GM23338 (cell line): ENCODE measurements around the gene SLC4A5. TPM values are rescaled to one million over a fixed set of nuclear protein-coding genes. Genes with fewer than 3 reads are reported as not detected.
A peak's percentile ranks its signal among the peaks of the same experiment; 100 is the strongest.
"Not testable (repeated sequence)": the region's sequence is repeated elsewhere in the genome, so short reads cannot be mapped to it uniquely, and the experiment has no call there.

ENCODE experiments used
- ATAC-seq: fragments of 200-7000 bp; cut with Tn5 transposase; 3 replicates; pipeline ENCODE4 v1.9.1; 2020
- DNase-seq: peaks from one replicate; pipeline ENCODE4 v3.0.0-alpha.2; 2015; ENCODE audit warnings: low spot score
- H2AFZ ChIP-seq: fragments of 200-600 bp; sonication (generic); 2 replicates; pipeline ENCODE4 v1.8.0; 2016; ENCODE audit warnings: antibody characterized with exemption, mild to moderate bottlenecking, moderate library complexity
- H3F3A ChIP-seq: fragments of 200-600 bp; sonication (generic); replicated peaks from 2 replicates; pipeline ENCODE4 v1.8.0; 2017; ENCODE audit warnings: antibody characterized with exemption, mixed run types, low read depth
- H3K27ac ChIP-seq: fragments of 200-600 bp; sonication (generic); 2 replicates; pipeline ENCODE4 v1.6.1; 2016; ENCODE audit warnings: low read depth
- H3K27me3 ChIP-seq: fragments of 200-600 bp; sonication (generic); 2 replicates; pipeline ENCODE4 v1.8.0; 2016; ENCODE audit warnings: mild to moderate bottlenecking, mixed run types, moderate library complexity; ENCODE audit not compliant: insufficient read depth
- H3K36me3 ChIP-seq: fragments of 200-600 bp; sonication (generic); 2 replicates; pipeline ENCODE4 v1.8.0; 2016; ENCODE audit warnings: mild to moderate bottlenecking; ENCODE audit not compliant: insufficient read depth
- H3K4me1 ChIP-seq: fragments of 200-600 bp; sonication (generic); 2 replicates; pipeline ENCODE4 v1.8.0; 2016; ENCODE audit warnings: mild to moderate bottlenecking, moderate library complexity; ENCODE audit not compliant: insufficient read depth
- H3K4me2 ChIP-seq: fragments of 200-600 bp; sonication (generic); 2 replicates; pipeline ENCODE4 v1.7.1; 2017; ENCODE audit warnings: mixed run types
- H3K4me3 ChIP-seq: fragments of 200-600 bp; sonication (generic); 2 replicates; pipeline ENCODE4 v1.6.1; 2016; ENCODE audit warnings: mixed run types
- H3K79me2 ChIP-seq: fragments of 200-600 bp; sonication (generic); replicated peaks from 2 replicates; pipeline ENCODE4 v1.8.0; 2017; ENCODE audit warnings: mild to moderate bottlenecking; ENCODE audit not compliant: insufficient read depth
- H3K9me2 ChIP-seq: fragments of 200-600 bp; sonication (generic); 2 replicates; pipeline ENCODE4 v1.8.0; 2017; ENCODE audit not compliant: insufficient read depth
- H4K20me1 ChIP-seq: fragments of 200-600 bp; sonication (generic); replicated peaks from 2 replicates; pipeline ENCODE4 v1.8.0; 2017; ENCODE audit warnings: mild to moderate bottlenecking; ENCODE audit not compliant: insufficient read depth
- H3K27ac Mint-ChIP-seq: 2 replicates; pipeline ENCODE4 v1.8.0; 2020; ENCODE audit warnings: inconsistent platforms, mild to moderate bottlenecking, moderate library complexity, mixed read lengths
- H3K27me3 Mint-ChIP-seq: 3 replicates; pipeline ENCODE4 v1.8.0; 2022; ENCODE audit warnings: low read depth, mild to moderate bottlenecking, moderate library complexity, mixed read lengths, inconsistent platforms; ENCODE audit not compliant: insufficient read depth, poor library complexity
- H3K36me3 Mint-ChIP-seq: 3 replicates; pipeline ENCODE4 v1.8.0; 2021; ENCODE audit warnings: low read depth, mild to moderate bottlenecking, inconsistent platforms, moderate library complexity, mixed read lengths
- H3K4me1 Mint-ChIP-seq: 3 replicates; pipeline ENCODE4 v1.8.0; 2020; ENCODE audit warnings: mild to moderate bottlenecking, inconsistent platforms, mixed read lengths
- H3K4me3 Mint-ChIP-seq: 3 replicates; pipeline ENCODE4 v1.8.0; 2021; ENCODE audit warnings: moderate library complexity, mild to moderate bottlenecking, inconsistent platforms, mixed read lengths
- H3K9me3 Mint-ChIP-seq: 3 replicates; pipeline ENCODE4 v1.8.0; 2020; ENCODE audit warnings: moderate library complexity, mild to moderate bottlenecking, inconsistent platforms, mixed read lengths
- CREB1 ChIP-seq: fragments of 250-450 bp; sonication (Bioruptor Pico); IDR thresholded peaks from 2 replicates; pipeline ENCODE4 v1.5.0; 2020; ENCODE audit warnings: low read depth, mild to moderate bottlenecking, moderate library complexity
- EZH2 ChIP-seq: fragments of 200-600 bp; sonication (generic); IDR thresholded peaks from one replicate; pipeline ENCODE4 v1.8.0; 2017; ENCODE audit warnings: antibody characterized with exemption, mild to moderate bottlenecking, low read depth; ENCODE audit not compliant: unreplicated experiment
- JUNB ChIP-seq: IDR thresholded peaks from one replicate; pipeline ENCODE4 v1.6.1; 2016; ENCODE audit warnings: antibody characterized with exemption; ENCODE audit not compliant: unreplicated experiment
- NANOG ChIP-seq: IDR thresholded peaks from 2 replicates; pipeline ENCODE4 v1.6.1; 2016; ENCODE audit warnings: antibody characterized with exemption, borderline replicate concordance
- ZNF114 ChIP-seq: fragments of 250-450 bp; sonication (Bioruptor Pico); IDR thresholded peaks from 2 replicates; pipeline ENCODE4 v1.5.0; 2020; ENCODE audit warnings: mild to moderate bottlenecking, moderate library complexity
- polyA plus RNA-seq: library from polyadenylated mRNA; unstranded; fragments of >200 nt; fragmentation: Nextera tagmentation; extraction: Ambion mirVana; gene quantifications from 2 replicates; pipeline ENCODE4 v1.2.1, GENCODE V29; 2016
- total RNA-seq: library from RNA; depleted of rRNA; stranded (reverse); fragments of >200 nt; shearing (Covaris generic); gene quantifications from 2 replicates; pipeline ENCODE4 v1.2.3, GENCODE V29; 2014
- TF ChIP-seq, protein P1 (sequence below): IDR thresholded peaks from one replicate; pipeline ENCODE4 v1.6.1; 2018; ENCODE audit warnings: antibody characterized with exemption; ENCODE audit not compliant: unreplicated experiment
- TF ChIP-seq, protein P2 (sequence below): fragments of 250-450 bp; sonication (Bioruptor Pico); IDR thresholded peaks from 2 replicates; pipeline ENCODE4 v1.5.0; 2020; ENCODE audit warnings: mild to moderate bottlenecking, moderate library complexity
- TF ChIP-seq, protein P3 (sequence below), 2 experiments: fragments of 200-600 bp in 1 of 2; sonication (generic) in 1 of 2; conservative IDR thresholded peaks; 2 replicates each; pipeline versions ENCODE4 v1.5.1 to v1.6.1; 2016 to 2017; ENCODE audit warnings: antibody characterized with exemption in 2 of 2, low read depth in 2 of 2, mild to moderate bottlenecking in 2 of 2, moderate library complexity in 1 of 2
- TF ChIP-seq, protein P4 (sequence below): IDR thresholded peaks from 2 replicates; pipeline ENCODE4 v1.6.1; 2016; ENCODE audit warnings: antibody characterized with exemption

The SLC4A5 gene
- total and polyA plus RNA-seq, 2 experiments from 2014 or later = 0.24 to 0.70 TPM

DNA sequence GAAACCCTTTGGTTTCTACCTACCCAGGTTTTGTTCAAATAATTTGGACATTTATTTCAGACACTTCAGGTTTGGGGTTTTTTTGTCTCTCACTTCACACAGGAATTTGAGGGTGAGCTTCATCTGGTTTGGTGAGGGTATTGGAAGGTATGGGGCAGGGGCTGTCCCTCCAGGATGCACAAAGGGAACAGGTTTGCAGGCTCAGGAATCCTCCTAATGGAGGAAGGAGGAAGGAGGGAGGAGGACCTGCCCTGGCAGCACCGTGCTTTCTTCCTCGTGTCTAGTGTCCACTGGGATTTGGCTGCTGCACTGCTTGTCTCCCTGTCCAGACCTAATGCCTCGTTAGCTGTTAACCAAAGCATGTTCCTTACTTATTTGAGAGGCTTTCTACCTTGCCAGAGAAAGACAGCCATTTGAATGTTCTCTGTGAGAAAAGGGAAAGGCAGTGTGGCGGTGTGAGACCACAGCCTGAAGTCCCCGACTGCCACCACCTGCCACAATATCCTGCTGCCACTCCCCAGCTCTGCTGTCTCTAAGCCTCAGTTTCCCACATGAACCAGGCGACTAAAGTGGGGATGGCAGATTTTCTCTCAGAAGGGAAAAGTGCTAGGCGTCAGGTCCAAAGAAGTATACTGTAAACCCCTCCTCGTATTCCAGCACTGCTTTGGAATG lies 2.2 kb upstream of the SLC4A5 start:
- Mint-ChIP-seq H3K27me3 (peaks cover 6% of the 10 kb centered on the region), H3K4me3 (no peak overlapping the region), H3K27ac (no peak overlapping the region), H3K9me3 (no peaks in the 10 kb centered on the region), H3K4me1 (no peaks in the 10 kb centered on the region; the same call in none of the 3 replicates), H3K36me3 (no peaks in the 10 kb centered on the region)
- no peak for TF ChIP-seq NANOG
- TF ChIP-seq JUNB = no peak
- TF ChIP-seq, protein P1, sequence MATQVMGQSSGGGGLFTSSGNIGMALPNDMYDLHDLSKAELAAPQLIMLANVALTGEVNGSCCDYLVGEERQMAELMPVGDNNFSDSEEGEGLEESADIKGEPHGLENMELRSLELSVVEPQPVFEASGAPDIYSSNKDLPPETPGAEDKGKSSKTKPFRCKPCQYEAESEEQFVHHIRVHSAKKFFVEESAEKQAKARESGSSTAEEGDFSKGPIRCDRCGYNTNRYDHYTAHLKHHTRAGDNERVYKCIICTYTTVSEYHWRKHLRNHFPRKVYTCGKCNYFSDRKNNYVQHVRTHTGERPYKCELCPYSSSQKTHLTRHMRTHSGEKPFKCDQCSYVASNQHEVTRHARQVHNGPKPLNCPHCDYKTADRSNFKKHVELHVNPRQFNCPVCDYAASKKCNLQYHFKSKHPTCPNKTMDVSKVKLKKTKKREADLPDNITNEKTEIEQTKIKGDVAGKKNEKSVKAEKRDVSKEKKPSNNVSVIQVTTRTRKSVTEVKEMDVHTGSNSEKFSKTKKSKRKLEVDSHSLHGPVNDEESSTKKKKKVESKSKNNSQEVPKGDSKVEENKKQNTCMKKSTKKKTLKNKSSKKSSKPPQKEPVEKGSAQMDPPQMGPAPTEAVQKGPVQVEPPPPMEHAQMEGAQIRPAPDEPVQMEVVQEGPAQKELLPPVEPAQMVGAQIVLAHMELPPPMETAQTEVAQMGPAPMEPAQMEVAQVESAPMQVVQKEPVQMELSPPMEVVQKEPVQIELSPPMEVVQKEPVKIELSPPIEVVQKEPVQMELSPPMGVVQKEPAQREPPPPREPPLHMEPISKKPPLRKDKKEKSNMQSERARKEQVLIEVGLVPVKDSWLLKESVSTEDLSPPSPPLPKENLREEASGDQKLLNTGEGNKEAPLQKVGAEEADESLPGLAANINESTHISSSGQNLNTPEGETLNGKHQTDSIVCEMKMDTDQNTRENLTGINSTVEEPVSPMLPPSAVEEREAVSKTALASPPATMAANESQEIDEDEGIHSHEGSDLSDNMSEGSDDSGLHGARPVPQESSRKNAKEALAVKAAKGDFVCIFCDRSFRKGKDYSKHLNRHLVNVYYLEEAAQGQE = no peak
- TF ChIP-seq, protein P2, sequence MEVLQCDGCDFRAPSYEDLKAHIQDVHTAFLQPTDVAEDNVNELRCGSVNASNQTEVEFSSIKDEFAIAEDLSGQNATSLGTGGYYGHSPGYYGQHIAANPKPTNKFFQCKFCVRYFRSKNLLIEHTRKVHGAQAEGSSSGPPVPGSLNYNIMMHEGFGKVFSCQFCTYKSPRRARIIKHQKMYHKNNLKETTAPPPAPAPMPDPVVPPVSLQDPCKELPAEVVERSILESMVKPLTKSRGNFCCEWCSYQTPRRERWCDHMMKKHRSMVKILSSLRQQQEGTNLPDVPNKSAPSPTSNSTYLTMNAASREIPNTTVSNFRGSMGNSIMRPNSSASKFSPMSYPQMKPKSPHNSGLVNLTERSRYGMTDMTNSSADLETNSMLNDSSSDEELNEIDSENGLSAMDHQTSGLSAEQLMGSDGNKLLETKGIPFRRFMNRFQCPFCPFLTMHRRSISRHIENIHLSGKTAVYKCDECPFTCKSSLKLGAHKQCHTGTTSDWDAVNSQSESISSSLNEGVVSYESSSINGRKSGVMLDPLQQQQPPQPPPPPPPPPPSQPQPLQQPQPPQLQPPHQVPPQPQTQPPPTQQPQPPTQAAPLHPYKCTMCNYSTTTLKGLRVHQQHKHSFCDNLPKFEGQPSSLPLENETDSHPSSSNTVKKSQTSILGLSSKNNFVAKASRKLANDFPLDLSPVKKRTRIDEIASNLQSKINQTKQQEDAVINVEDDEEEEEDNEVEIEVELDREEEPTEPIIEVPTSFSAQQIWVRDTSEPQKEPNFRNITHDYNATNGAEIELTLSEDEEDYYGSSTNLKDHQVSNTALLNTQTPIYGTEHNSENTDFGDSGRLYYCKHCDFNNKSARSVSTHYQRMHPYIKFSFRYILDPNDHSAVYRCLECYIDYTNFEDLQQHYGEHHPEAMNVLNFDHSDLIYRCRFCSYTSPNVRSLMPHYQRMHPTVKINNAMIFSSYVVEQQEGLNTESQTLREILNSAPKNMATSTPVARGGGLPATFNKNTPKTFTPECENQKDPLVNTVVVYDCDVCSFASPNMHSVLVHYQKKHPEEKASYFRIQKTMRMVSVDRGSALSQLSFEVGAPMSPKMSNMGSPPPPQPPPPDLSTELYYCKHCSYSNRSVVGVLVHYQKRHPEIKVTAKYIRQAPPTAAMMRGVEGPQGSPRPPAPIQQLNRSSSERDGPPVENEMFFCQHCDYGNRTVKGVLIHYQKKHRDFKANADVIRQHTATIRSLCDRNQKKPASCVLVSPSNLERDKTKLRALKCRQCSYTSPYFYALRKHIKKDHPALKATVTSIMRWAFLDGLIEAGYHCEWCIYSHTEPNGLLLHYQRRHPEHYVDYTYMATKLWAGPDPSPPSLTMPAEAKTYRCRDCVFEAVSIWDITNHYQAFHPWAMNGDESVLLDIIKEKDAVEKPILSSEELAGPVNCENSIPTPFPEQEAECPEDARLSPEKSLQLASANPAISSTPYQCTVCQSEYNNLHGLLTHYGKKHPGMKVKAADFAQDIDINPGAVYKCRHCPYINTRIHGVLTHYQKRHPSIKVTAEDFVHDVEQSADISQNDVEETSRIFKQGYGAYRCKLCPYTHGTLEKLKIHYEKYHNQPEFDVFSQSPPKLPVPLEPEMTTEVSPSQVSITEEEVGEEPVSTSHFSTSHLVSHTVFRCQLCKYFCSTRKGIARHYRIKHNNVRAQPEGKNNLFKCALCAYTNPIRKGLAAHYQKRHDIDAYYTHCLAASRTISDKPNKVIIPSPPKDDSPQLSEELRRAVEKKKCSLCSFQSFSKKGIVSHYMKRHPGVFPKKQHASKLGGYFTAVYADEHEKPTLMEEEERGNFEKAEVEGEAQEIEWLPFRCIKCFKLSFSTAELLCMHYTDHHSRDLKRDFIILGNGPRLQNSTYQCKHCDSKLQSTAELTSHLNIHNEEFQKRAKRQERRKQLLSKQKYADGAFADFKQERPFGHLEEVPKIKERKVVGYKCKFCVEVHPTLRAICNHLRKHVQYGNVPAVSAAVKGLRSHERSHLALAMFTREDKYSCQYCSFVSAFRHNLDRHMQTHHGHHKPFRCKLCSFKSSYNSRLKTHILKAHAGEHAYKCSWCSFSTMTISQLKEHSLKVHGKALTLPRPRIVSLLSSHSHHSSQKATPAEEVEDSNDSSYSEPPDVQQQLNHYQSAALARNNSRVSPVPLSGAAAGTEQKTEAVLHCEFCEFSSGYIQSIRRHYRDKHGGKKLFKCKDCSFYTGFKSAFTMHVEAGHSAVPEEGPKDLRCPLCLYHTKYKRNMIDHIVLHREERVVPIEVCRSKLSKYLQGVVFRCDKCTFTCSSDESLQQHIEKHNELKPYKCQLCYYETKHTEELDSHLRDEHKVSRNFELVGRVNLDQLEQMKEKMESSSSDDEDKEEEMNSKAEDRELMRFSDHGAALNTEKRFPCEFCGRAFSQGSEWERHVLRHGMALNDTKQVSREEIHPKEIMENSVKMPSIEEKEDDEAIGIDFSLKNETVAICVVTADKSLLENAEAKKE = no peak
- no peak for TF ChIP-seq EZH2
- TF ChIP-seq, protein P3, sequence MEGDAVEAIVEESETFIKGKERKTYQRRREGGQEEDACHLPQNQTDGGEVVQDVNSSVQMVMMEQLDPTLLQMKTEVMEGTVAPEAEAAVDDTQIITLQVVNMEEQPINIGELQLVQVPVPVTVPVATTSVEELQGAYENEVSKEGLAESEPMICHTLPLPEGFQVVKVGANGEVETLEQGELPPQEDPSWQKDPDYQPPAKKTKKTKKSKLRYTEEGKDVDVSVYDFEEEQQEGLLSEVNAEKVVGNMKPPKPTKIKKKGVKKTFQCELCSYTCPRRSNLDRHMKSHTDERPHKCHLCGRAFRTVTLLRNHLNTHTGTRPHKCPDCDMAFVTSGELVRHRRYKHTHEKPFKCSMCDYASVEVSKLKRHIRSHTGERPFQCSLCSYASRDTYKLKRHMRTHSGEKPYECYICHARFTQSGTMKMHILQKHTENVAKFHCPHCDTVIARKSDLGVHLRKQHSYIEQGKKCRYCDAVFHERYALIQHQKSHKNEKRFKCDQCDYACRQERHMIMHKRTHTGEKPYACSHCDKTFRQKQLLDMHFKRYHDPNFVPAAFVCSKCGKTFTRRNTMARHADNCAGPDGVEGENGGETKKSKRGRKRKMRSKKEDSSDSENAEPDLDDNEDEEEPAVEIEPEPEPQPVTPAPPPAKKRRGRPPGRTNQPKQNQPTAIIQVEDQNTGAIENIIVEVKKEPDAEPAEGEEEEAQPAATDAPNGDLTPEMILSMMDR (conservative IDR thresholded peaks at IDR 0.05; ENCODE audit: low read depth in 2 of 2) = no peak
- TF ChIP-seq ZNF114 (CRISPR knock-in tag) = no peak
- TF ChIP-seq CREB1 (CRISPR knock-in tag) = no peak
- TF ChIP-seq, protein P4, sequence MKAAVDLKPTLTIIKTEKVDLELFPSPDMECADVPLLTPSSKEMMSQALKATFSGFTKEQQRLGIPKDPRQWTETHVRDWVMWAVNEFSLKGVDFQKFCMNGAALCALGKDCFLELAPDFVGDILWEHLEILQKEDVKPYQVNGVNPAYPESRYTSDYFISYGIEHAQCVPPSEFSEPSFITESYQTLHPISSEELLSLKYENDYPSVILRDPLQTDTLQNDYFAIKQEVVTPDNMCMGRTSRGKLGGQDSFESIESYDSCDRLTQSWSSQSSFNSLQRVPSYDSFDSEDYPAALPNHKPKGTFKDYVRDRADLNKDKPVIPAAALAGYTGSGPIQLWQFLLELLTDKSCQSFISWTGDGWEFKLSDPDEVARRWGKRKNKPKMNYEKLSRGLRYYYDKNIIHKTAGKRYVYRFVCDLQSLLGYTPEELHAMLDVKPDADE = no peak
- Histone ChIP-seq H3K4me1 (no peaks in the 10 kb centered on the region), H2AFZ (no peak overlapping the region), H3K79me2 (no peaks in the 10 kb centered on the region), H3F3A (no peaks in the 10 kb centered on the region), H3K4me2 (no peak overlapping the region), H4K20me1 (no peaks in the 10 kb centered on the region), H3K36me3 (no peaks in the 10 kb centered on the region), H3K4me3 (no peak overlapping the region), H3K9me2 (peaks cover 18% of the 10 kb centered on the region; the same call in 1 of the 2 replicates), H3K27me3 (no peaks in the 10 kb centered on the region), H3K27ac (no peak overlapping the region)
- DNase-seq (peak; percentile 15), ATAC-seq (peak; percentile 70)

GRCh38 chr2:74336227-74336626 lies 7.0 kb downstream of the SLC4A5 start:
- H4K20me1 ChIP-seq, H3K27me3 Mint-ChIP-seq, H3K4me3 Mint-ChIP-seq, H3K9me3 Mint-ChIP-seq, ATAC-seq, H3K79me2 ChIP-seq, H3K27ac ChIP-seq, H3K4me1 ChIP-seq, H3F3A ChIP-seq, H3K4me1 Mint-ChIP-seq, H3K9me2 ChIP-seq, H2AFZ ChIP-seq, H3K36me3 ChIP-seq, H3K27me3 ChIP-seq, H3K4me3 ChIP-seq, H3K4me2 ChIP-seq, H3K27ac Mint-ChIP-seq, DNase-seq, H3K36me3 Mint-ChIP-seq: not testable (repeated sequence)
